Activated CD4-positive, alpha-beta memory T cell treated with anti-CD3 and anti-CD28 coated beads, Interleukin-2, amount 10 ng/mL, durations not matched to agents 7 days and 5 days (primary cell): Measurements from ENCODE around the gene GET4. TPM values are rescaled to one million over a fixed set of nuclear protein-coding genes. Genes with fewer than 3 reads are reported as not detected.
"Not testable (repeated sequence)": the region's sequence is repeated elsewhere in the genome, so short reads cannot be mapped to it uniquely, and the experiment has no call there.

Source experiments
- CTCF ChIA-PET: fragments of 350-600 bp; sonication (Branson Sonifier 250); formaldehyde crosslinking; loops from one replicate; lab custom pipeline; 2021; ENCODE audit warnings: antibody characterized with exemption, inconsistent platforms; lab: Charles Lee
- POLR2A ChIA-PET: fragments of 350-600 bp; sonication (Branson Sonifier 250); formaldehyde crosslinking; loops from one replicate; lab custom pipeline; 2021; ENCODE audit warnings: antibody characterized with exemption; lab: Charles Lee
- DNase-seq: peaks from one replicate; pipeline ENCODE4 v3.0.0-alpha.2; 2020
- H3K27ac Mint-ChIP-seq: one replicate; pipeline ENCODE4 v1.8.0; 2021; ENCODE audit warnings: mild to moderate bottlenecking, mixed read lengths
- H3K27me3 Mint-ChIP-seq: one replicate; pipeline ENCODE4 v1.8.0; 2021; ENCODE audit warnings: mixed read lengths
- H3K36me3 Mint-ChIP-seq: one replicate; pipeline ENCODE4 v1.8.0; 2021; ENCODE audit warnings: low read depth, mixed read lengths
- H3K4me1 Mint-ChIP-seq: one replicate; pipeline ENCODE4 v1.8.0; 2021; ENCODE audit warnings: mixed read lengths
- H3K4me3 Mint-ChIP-seq: one replicate; pipeline ENCODE4 v1.8.0; 2021; ENCODE audit warnings: mild to moderate bottlenecking, mixed read lengths
- H3K9me3 Mint-ChIP-seq: one replicate; pipeline ENCODE4 v1.8.0; 2021; ENCODE audit warnings: mixed read lengths
- total RNA-seq, 2 experiments: library from RNA; stranded (reverse); gene quantifications; one replicate each; pipeline ENCODE4 v1.2.3, GENCODE V29; 2021

GET4 gene
- total RNA-seq, 2 experiments from 2014 or later = 32.6 to 38.2 TPM

GRCh38 chr7:903921-904755 is 27.8 kb downstream of the GET4 start:
- no peak for DNase-seq
- Mint-ChIP-seq H3K4me1 (peaks cover 2% of the 10 kb centered on the region), H3K9me3 (no peaks in the 10 kb centered on the region), H3K36me3 (no peaks in the 10 kb centered on the region), H3K27me3 (no peaks in the 10 kb centered on the region), H3K27ac (no peak overlapping the region), H3K4me3 (no peak overlapping the region)
- ChIA-PET CTCF (no interaction called here), POLR2A (no interaction called here)

GRCh38 chr7:904847-905246 is 28.5 kb downstream of the GET4 start:
- Mint-ChIP-seq H3K27ac (no peak overlapping the region), H3K9me3 (no peaks in the 10 kb centered on the region), H3K4me3 (no peak overlapping the region), H3K36me3 (no peaks in the 10 kb centered on the region), H3K4me1 (peaks cover 4% of the 10 kb centered on the region), H3K27me3 (peaks cover 3% of the 10 kb centered on the region)
- DNase-seq = no peak
- ChIA-PET POLR2A (no interaction called here), CTCF (no interaction called here)

DNA sequence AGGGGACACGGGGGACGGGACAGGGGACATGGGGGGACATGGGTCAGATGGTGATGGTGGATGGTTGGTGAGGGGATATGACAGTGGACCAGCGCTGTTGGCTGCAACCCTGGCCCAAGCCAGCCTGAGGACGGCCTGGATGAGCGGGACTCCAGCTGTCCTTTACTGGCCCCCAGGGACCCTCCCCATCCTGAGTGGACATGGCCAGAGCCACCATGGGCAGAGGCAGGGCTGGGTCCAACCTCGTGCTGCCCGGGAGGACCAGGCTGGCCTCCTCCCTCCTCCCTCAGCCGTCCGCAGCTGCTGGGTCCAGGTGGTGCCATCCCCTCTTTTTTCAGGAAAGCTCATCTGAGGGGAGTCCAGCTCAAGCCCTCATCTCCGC is 30.4 kb downstream of the GET4 start:
- DNase-seq = no peak
- ChIA-PET POLR2A (interaction anchor here (0.9 to 1.6 kb wide), 2 partner anchors 16 to 68 kb away, joined by 3 to 7 read pairs; partner anchors contain the start of gene COX19), CTCF (interaction anchor here (1.4 kb wide), 1 partner anchor 69 kb away, joined by 4 read pairs; the partner anchor contains the start of gene COX19)
- peaks cover 9% of the 10 kb centered on the region for H3K4me1 Mint-ChIP-seq
- peaks cover 9% of the 10 kb centered on the region for H3K27me3 Mint-ChIP-seq
- no peaks in the 10 kb centered on the region for H3K9me3 Mint-ChIP-seq
- no peak overlapping the region for H3K27ac Mint-ChIP-seq
- no peaks in the 10 kb centered on the region for H3K36me3 Mint-ChIP-seq
- no peak overlapping the region for H3K4me3 Mint-ChIP-seq

- Mint-ChIP-seq H3K36me3 (no peaks in the 10 kb centered on the region), H3K9me3 (no peaks in the 10 kb centered on the region), H3K27me3 (peaks cover 9% of the 10 kb centered on the region), H3K4me3 (no peak overlapping the region), H3K4me1 (peaks cover 9% of the 10 kb centered on the region), H3K27ac (no peak overlapping the region)
- no peak for DNase-seq
- POLR2A ChIA-PET = interaction anchor here (0.9 to 3.2 kb wide), 3 partner anchors 16 to 68 kb away, joined by 3 to 15 read pairs (median 7); partner anchors contain the start of gene COX19
- CTCF ChIA-PET = interaction anchor here (0.6 to 4.1 kb wide), 6 partner anchors 22 to 89 kb away, joined by 3 to 21 read pairs (median 4); partner anchors contain the start of gene COX19
Measured at GRCh38 chr7:907158-907980, 31.0 kb downstream of the GET4 start.

DNA sequence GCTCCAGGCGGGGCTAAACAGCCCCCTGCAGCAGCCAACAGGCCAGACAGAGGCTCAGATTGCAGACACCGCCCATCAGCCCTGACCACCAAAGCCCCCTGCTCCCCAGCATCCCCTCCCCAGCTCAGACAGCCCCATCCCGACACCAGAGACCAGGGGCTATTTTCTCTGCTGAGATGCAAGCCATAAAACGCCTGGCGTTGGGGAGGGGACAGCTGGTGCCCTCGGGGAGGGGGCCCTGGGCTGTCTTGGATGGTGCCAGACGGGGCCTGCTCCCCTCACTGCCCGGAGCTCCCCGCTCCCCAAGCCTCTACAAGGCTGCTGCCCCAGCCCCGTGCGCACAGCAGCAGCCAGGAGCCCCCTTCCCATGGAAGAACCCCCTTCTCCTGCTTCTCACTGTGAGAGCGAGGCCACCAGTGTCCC is 31.8 kb downstream of the GET4 start:
- Mint-ChIP-seq H3K4me3 (no peak overlapping the region), H3K36me3 (no peaks in the 10 kb centered on the region), H3K27ac (no peak overlapping the region), H3K4me1 (peaks cover 9% of the 10 kb centered on the region), H3K27me3 (peaks cover 9% of the 10 kb centered on the region), H3K9me3 (no peaks in the 10 kb centered on the region)
- ChIA-PET CTCF (interaction anchor here (0.6 to 4.1 kb wide), 7 partner anchors 15 to 67 kb away, joined by 3 to 21 read pairs (median 4); partner anchors contain the start of gene COX19), POLR2A (interaction anchor here (1.6 to 3.2 kb wide), 3 partner anchors 15 to 67 kb away, joined by 6 to 15 read pairs (median 7); partner anchors contain the start of genes ADAP1 and COX19)
- DNase-seq = no peak

GRCh38 chr7:908591-909357 is 32.4 kb downstream of the GET4 start:
- POLR2A ChIA-PET = interaction anchor here (1.8 to 3.2 kb wide), 2 partner anchors 46 to 67 kb away, joined by 6 to 15 read pairs; partner anchors contain the start of genes ADAP1 and COX19
- not testable (repeated sequence) for H3K36me3 Mint-ChIP-seq, H3K4me1 Mint-ChIP-seq, H3K27ac Mint-ChIP-seq, H3K9me3 Mint-ChIP-seq, H3K27me3 Mint-ChIP-seq, H3K4me3 Mint-ChIP-seq
- DNase-seq = peak; percentile 70
- CTCF ChIA-PET = interaction anchor here (1.1 to 4.1 kb wide), 9 partner anchors 14 to 84 kb away, joined by 3 to 21 read pairs (median 4); partner anchors contain the start of gene COX19

GRCh38 chr7:909358-910329 is 33.3 kb downstream of the GET4 start:
- H3K4me1 Mint-ChIP-seq = peaks cover 9% of the 10 kb centered on the region

DNA sequence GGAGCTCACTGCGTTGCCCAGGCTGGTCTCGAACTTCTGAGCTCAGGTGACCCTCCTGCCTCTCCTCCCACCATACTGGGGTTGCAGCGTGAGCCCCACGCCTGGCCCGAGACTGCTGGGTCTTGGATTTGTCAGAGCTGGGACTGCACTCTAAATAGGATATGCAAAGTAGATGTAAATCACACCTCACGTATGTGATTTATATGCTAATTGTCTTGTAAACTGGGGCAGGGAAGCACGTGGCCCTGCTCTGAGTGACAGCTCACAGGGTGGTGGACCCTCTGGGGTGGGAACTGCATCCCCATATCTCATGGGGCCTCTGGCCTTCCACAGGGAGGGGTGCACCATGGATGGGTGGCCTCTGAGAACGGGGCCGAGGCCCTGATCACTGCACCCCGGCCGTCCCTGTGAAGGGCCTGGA is 34.1 kb downstream of the GET4 start:
- H3K27ac Mint-ChIP-seq = no peak overlapping the region
- POLR2A ChIA-PET = interaction anchor here (0.9 to 3.2 kb wide), 5 partner anchors 12 to 65 kb away, joined by 3 to 16 read pairs (median 3); partner anchors contain the start of genes COX19 and GET4
- no peak for DNase-seq

More at GRCh38 chr7:909358-910329, 33.3 kb downstream of the GET4 start:
- no peaks in the 10 kb centered on the region for H3K9me3 Mint-ChIP-seq
- H3K36me3 Mint-ChIP-seq = no peaks in the 10 kb centered on the region
- no peak for DNase-seq
- CTCF ChIA-PET = interaction anchor here (1.3 to 4.1 kb wide), 7 partner anchors 13 to 84 kb away, joined by 3 to 21 read pairs (median 4); partner anchors contain the start of genes ADAP1 and COX19
- peaks cover 9% of the 10 kb centered on the region for H3K27me3 Mint-ChIP-seq
- no peak overlapping the region for H3K27ac Mint-ChIP-seq
- H3K4me3 Mint-ChIP-seq = no peak overlapping the region
- POLR2A ChIA-PET = interaction anchor here (0.9 to 3.2 kb wide), 6 partner anchors 13 to 66 kb away, joined by 3 to 16 read pairs (median 4); partner anchors contain the start of genes ADAP1, COX19 and GET4

DNA sequence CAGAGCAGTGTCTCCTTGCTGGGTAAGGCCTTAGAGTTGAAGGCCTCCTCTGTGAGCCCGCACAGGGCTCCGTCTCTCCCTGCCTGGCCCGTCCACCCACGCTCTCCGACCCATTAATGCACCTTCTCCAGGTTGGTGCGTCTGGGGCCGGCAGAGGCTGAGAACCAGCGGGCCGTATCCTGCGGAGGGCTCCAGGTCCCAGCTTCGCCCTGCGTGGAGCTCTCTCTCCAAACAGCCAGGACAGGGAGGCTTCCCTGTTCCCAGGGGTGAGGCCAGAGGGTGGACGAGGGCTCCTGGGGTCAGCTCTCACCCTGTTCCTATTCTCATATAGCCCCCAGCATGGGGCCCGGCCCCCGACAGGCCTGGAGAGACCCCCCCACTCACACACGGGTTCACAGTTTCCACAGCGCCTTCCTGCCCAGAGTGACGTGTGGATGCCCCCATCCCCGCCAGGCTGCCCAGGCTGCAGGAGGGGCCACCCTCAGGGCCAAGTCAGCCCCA is 34.6 kb downstream of the GET4 start:
- no peaks in the 10 kb centered on the region for H3K36me3 Mint-ChIP-seq
- POLR2A ChIA-PET = interaction anchor here (1.0 to 3.2 kb wide), 4 partner anchors 12 to 64 kb away, joined by 3 to 16 read pairs (median 9); partner anchors contain the start of gene COX19
- no peak overlapping the region for H3K4me3 Mint-ChIP-seq
- CTCF ChIA-PET = interaction anchor here (1.6 to 4.1 kb wide), 3 partner anchors 43 to 82 kb away, joined by 4 to 21 read pairs (median 12); partner anchors contain the start of gene ADAP1
- peaks cover 9% of the 10 kb centered on the region for H3K4me1 Mint-ChIP-seq
- no peaks in the 10 kb centered on the region for H3K9me3 Mint-ChIP-seq
- no peak overlapping the region for H3K27ac Mint-ChIP-seq
- H3K27me3 Mint-ChIP-seq = peaks cover 9% of the 10 kb centered on the region
- no peak for DNase-seq

More for the DNA sequence above, 34.1 kb downstream of the GET4 start:
- H3K27me3 Mint-ChIP-seq = peaks cover 9% of the 10 kb centered on the region
- no peak overlapping the region for H3K4me3 Mint-ChIP-seq
- H3K4me1 Mint-ChIP-seq = peaks cover 9% of the 10 kb centered on the region
- CTCF ChIA-PET = interaction anchor here (1.3 to 4.1 kb wide), 5 partner anchors 12 to 83 kb away, joined by 3 to 21 read pairs (median 9); partner anchors contain the start of gene ADAP1
- H3K36me3 Mint-ChIP-seq = no peaks in the 10 kb centered on the region
- H3K9me3 Mint-ChIP-seq = no peaks in the 10 kb centered on the region

- Mint-ChIP-seq H3K9me3 (no peaks in the 10 kb centered on the region), H3K4me1 (peaks cover 9% of the 10 kb centered on the region), H3K4me3 (no peak overlapping the region), H3K27ac (no peak overlapping the region), H3K27me3 (peaks cover 9% of the 10 kb centered on the region), H3K36me3 (no peaks in the 10 kb centered on the region)
- no peak for DNase-seq
- CTCF ChIA-PET = no interaction called here
- POLR2A ChIA-PET = interaction anchor here (2.8 kb wide), 1 partner anchor 11 kb away, joined by 16 read pairs; no protein-coding TSS in a partner anchor
Measured at GRCh38 chr7:911791-912480, 35.6 kb downstream of the GET4 start.
